ENCODE results near the gene TEX35.
"Not testable (repeated sequence)": the region's sequence is repeated elsewhere in the genome, so short reads cannot be mapped to it uniquely, and the experiment has no call there.

The TEX35 gene

GRCh38 chr1:178495741-178496409 lies 17.0 kb upstream of the TEX35 start:
- DNase-seq: no peak

GRCh38 chr1:178496410-178497135 lies 16.3 kb upstream of the TEX35 start, which contains the start of gene CLEC20A:
CLEC20A (minus strand) TSS chr1:178496964; CDS start chr1:178496939, 25 bp downstream.
- no peak for DNase-seq

- no peak for DNase-seq
These were observed 14.9 kb upstream of the TEX35 start for GRCh38 chr1:178497903-178498478.

- DNase-seq: no peak
These were observed 13.8 kb upstream of the TEX35 start for GRCh38 chr1:178498896-178499675.

- no peak for DNase-seq
These were observed 12.7 kb upstream of the TEX35 start for GRCh38 chr1:178500091-178500770.

- no peak for DNase-seq
These were observed 11.9 kb upstream of the TEX35 start for GRCh38 chr1:178500936-178501554.

- peak; percentile 49 for DNase-seq
These were observed 11.1 kb upstream of the TEX35 start for GRCh38 chr1:178501705-178502329.

- DNase-seq: no peak
These were observed 10.6 kb upstream of the TEX35 start for GRCh38 chr1:178502330-178502714.

GRCh38 chr1:178502856-178503255 lies 10.1 kb upstream of the TEX35 start:
- DNase-seq: no peak

GRCh38 chr1:178503316-178503715 lies 9.6 kb upstream of the TEX35 start:
- DNase-seq: not testable (repeated sequence)

GRCh38 chr1:178503849-178504248 lies 9.1 kb upstream of the TEX35 start:
- DNase-seq: no peak

GRCh38 chr1:178504286-178504685 lies 8.6 kb upstream of the TEX35 start:
- DNase-seq: no peak

- DNase-seq: no peak
These were observed 6.7 kb upstream of the TEX35 start for GRCh38 chr1:178506177-178506576.

- no peak for DNase-seq
These were observed 6.2 kb upstream of the TEX35 start for GRCh38 chr1:178506669-178507068.

- DNase-seq: no peak
These were observed 3.4 kb upstream of the TEX35 start for GRCh38 chr1:178509414-178510007.

GRCh38 chr1:178510155-178510554 lies 2.8 kb upstream of the TEX35 start:
- DNase-seq: no peak

GRCh38 chr1:178513278-178513983 lies 522 bp downstream of the TEX35 start:
- no peak for DNase-seq

GRCh38 chr1:178516110-178516509 lies 3.2 kb downstream of the TEX35 start:
- DNase-seq: no peak

- peak; percentile 75 for DNase-seq
These were observed 6.0 kb downstream of the TEX35 start for GRCh38 chr1:178518894-178519293.

- no peak for DNase-seq
These were observed 7.9 kb downstream of the TEX35 start for GRCh38 chr1:178520803-178521202.

GRCh38 chr1:178521241-178521640 lies 8.3 kb downstream of the TEX35 start:
- no peak for DNase-seq

All from NCI-H2171 treated with DMSO at 0.1 percent for 48 hours (cell line).